ENCODE measurements around the gene SETD7.

Gene SETD7

DNA sequence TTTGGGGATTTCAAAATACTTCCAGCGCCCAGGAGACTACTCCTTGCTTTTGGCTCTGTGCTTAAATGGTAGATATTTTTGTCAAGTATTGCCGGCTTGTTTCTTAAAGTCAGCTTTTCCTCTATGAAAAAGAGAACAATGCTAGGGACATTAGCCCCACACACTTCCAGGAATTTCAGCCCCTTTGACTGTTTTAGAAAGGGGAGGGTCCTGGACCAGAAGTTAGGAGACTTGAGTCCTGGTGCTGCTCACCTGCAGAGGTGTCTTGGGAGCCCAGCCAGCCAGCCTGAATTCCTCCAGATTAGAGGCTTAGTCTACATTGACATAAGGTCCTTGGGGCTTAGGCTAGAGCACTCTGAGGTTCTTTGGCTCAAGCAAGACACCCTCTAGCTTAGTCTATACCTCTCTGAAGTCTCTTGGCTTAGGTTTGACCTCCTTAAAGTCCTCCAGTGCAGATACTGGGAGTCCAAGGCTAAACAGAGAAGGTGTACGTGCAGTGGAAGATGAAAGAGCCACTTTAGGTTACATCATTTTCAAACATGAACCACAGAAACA is 1.6 kb upstream of the SETD7 start:
- Histone ChIP-seq H3K27ac (ENCODE audit: low read depth, low read length) (peak overlapping the region; percentile 79), H3K36me3 (ENCODE audit: control insufficient read depth, low read length) (peaks cover 29% of the 10 kb centered on the region), H3K4me3 (ENCODE audit: low read length) (peak overlapping the region; percentile 86), H3K27me3 (ENCODE audit: control insufficient read depth, low read length) (no peaks in the 10 kb centered on the region), H3K9me3 (ENCODE audit: control insufficient read depth, insufficient read depth, low read length) (no peaks in the 10 kb centered on the region), H3K9me2 (replicated peaks; ENCODE audit: control insufficient read depth, low read length) (no peaks in the 10 kb centered on the region), H3K4me2 (ENCODE audit: low read length) (peak overlapping the region; percentile 94), H3F3A (ENCODE audit: control insufficient read depth, insufficient read depth) (peaks cover 32% of the 10 kb centered on the region), H4K20me1 (ENCODE audit: control insufficient read depth, insufficient read depth, low read depth, low read length) (peaks cover 19% of the 10 kb centered on the region), H3K79me2 (ENCODE audit: control insufficient read depth, low read length) (peaks cover 36% of the 10 kb centered on the region), H3K4me1 (ENCODE audit: control insufficient read depth, low read length) (peaks cover 75% of the 10 kb centered on the region)
- TF ChIP-seq, protein P1, sequence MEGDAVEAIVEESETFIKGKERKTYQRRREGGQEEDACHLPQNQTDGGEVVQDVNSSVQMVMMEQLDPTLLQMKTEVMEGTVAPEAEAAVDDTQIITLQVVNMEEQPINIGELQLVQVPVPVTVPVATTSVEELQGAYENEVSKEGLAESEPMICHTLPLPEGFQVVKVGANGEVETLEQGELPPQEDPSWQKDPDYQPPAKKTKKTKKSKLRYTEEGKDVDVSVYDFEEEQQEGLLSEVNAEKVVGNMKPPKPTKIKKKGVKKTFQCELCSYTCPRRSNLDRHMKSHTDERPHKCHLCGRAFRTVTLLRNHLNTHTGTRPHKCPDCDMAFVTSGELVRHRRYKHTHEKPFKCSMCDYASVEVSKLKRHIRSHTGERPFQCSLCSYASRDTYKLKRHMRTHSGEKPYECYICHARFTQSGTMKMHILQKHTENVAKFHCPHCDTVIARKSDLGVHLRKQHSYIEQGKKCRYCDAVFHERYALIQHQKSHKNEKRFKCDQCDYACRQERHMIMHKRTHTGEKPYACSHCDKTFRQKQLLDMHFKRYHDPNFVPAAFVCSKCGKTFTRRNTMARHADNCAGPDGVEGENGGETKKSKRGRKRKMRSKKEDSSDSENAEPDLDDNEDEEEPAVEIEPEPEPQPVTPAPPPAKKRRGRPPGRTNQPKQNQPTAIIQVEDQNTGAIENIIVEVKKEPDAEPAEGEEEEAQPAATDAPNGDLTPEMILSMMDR (IDR thresholded peaks at IDR 0.05; ENCODE audit: low read depth, low read length, poor library complexity, severe bottlenecking): no peak
- no peak for TF ChIP-seq EZH2phosphoT487 (IDR thresholded peaks at IDR 0.05; ENCODE audit: borderline replicate concordance, low read length)

DNA sequence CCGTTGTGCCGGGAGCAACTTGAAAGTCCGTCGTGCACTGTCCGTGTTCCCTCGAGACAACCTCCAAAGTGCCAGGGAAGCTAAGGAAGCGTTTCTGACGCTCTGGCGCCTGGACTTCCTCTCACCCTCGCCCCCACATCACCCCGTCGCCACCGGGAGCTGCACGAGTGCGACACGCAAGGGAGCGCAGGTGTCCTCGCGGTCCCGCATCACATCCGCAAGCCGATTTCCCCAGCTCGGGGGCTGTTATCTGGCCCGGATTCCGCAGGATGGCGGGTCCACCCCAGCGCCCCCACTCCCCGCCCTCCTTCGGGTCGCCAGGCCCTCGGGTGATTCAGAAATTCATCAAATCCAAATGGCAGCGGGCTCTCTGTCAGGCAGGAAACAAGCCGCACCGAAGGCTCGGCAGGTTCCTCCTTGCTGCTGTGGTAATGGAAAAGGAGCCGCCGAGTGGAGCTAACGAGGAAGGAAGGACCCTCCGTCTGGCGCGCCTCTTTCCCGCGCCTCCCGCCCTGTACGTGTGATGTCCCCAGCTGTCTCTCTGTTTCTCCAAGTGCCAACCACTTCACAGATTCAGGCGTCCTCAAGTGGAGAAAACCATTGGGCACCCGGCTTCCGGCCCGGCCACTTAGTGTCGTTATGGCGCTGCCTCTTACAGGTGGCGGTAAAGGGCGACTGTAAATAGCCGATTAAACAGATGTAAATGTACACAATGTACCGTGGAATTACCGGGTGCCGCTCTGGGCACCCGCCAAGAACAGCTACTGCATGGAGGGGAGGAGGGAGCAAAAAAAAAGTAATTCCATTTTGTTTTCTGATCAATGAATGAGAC is 921 bp upstream of the SETD7 start:
- H3K4me2 ChIP-seq (ENCODE audit: low read length): peak overlapping the region; percentile 94
- H3K4me1 ChIP-seq (ENCODE audit: control insufficient read depth, low read length): peaks cover 82% of the 10 kb centered on the region
- peak overlapping the region; percentile 86 for H3K4me3 ChIP-seq (ENCODE audit: low read length)
- peaks cover 32% of the 10 kb centered on the region for H3F3A ChIP-seq (ENCODE audit: control insufficient read depth, insufficient read depth)
- TF ChIP-seq EZH2phosphoT487 (IDR thresholded peaks at IDR 0.05; ENCODE audit: borderline replicate concordance, low read length): peak; percentile 65; the same call in 1 of the 2 replicates
- TF ChIP-seq, protein P1 (IDR thresholded peaks at IDR 0.05; ENCODE audit: low read depth, low read length, poor library complexity, severe bottlenecking): peak; percentile 30
- no peaks in the 10 kb centered on the region for H3K27me3 ChIP-seq (ENCODE audit: control insufficient read depth, low read length)
- H3K36me3 ChIP-seq (ENCODE audit: control insufficient read depth, low read length): peaks cover 29% of the 10 kb centered on the region
- peak overlapping the region; percentile 79 for H3K27ac ChIP-seq (ENCODE audit: low read depth, low read length)
- peaks cover 24% of the 10 kb centered on the region for H4K20me1 ChIP-seq (ENCODE audit: control insufficient read depth, insufficient read depth, low read depth, low read length)
- no peaks in the 10 kb centered on the region for H3K9me2 ChIP-seq (replicated peaks; ENCODE audit: control insufficient read depth, low read length)
- peaks cover 43% of the 10 kb centered on the region for H3K79me2 ChIP-seq (ENCODE audit: control insufficient read depth, low read length)
- no peaks in the 10 kb centered on the region for H3K9me3 ChIP-seq (ENCODE audit: control insufficient read depth, insufficient read depth, low read length)

DNA sequence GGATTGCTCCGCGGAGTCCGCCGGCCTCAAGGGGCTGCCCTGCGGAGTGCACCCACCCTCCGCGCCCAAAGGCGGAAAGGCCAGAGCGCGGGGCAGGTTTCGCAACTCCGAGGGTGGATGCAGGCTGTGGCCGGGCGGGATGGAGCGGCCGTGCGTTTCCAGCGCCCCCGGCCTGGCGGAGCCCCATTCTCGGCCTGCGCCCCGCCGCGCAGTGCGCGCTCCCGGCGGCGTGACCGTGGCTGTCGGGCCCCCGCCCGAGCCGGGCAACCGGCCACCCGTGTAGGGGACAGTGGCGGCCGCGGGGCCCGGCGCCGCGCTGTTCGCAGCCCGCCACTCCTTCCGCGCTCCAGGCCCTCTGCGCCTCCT is 331 bp downstream of the SETD7 start:
- H3K4me3 ChIP-seq (ENCODE audit: low read length): peak overlapping the region; percentile 86
- peak overlapping the region; percentile 94 for H3K4me2 ChIP-seq (ENCODE audit: low read length)
- TF ChIP-seq, protein P1 (IDR thresholded peaks at IDR 0.05; ENCODE audit: low read depth, low read length, poor library complexity, severe bottlenecking): no peak
- TF ChIP-seq EZH2phosphoT487 (IDR thresholded peaks at IDR 0.05; ENCODE audit: borderline replicate concordance, low read length): no peak
- peaks cover 56% of the 10 kb centered on the region for H3K79me2 ChIP-seq (ENCODE audit: control insufficient read depth, low read length)
- peaks cover 32% of the 10 kb centered on the region for H3F3A ChIP-seq (ENCODE audit: control insufficient read depth, insufficient read depth)
- no peaks in the 10 kb centered on the region for H3K9me2 ChIP-seq (replicated peaks; ENCODE audit: control insufficient read depth, low read length)
- H3K27ac ChIP-seq (ENCODE audit: low read depth, low read length): peak overlapping the region; percentile 79
- peaks cover 79% of the 10 kb centered on the region for H3K4me1 ChIP-seq (ENCODE audit: control insufficient read depth, low read length)
- H3K27me3 ChIP-seq (ENCODE audit: control insufficient read depth, low read length): no peaks in the 10 kb centered on the region
- H4K20me1 ChIP-seq (ENCODE audit: control insufficient read depth, insufficient read depth, low read depth, low read length): peaks cover 33% of the 10 kb centered on the region
- H3K9me3 ChIP-seq (ENCODE audit: control insufficient read depth, insufficient read depth, low read length): no peaks in the 10 kb centered on the region
- H3K36me3 ChIP-seq (ENCODE audit: control insufficient read depth, low read length): peaks cover 37% of the 10 kb centered on the region
